Stimulated activated CD4-positive, alpha-beta T cell treated with anti-CD3 and anti-CD28 coated beads, Interleukin-12 subunit alpha, Interleukin-12 subunit beta, amount 100 ng/mL, for 24 hours (primary cell): ENCODE results near the gene SEMA4D.

Experiments
- DNase-seq, 2 experiments: peaks; one replicate each; pipeline ENCODE4 v3.0.0-alpha.2; 2020; ENCODE audit warnings: low read depth in 2 of 2

Gene SEMA4D

GRCh38 chr9:89446261-89446960 is 51.5 kb downstream of the SEMA4D start:
- DNase-seq, result no peak

GRCh38 chr9:89445801-89446251 is 52.1 kb downstream of the SEMA4D start:
- no peak for DNase-seq

- no peak for DNase-seq
Observed at GRCh38 chr9:89444925-89445765, 52.8 kb downstream of the SEMA4D start.

- no peak for DNase-seq
Observed at GRCh38 chr9:89444274-89444673, 53.6 kb downstream of the SEMA4D start.

GRCh38 chr9:89442981-89443814 is 54.7 kb downstream of the SEMA4D start:
- DNase-seq, result no peak

- DNase-seq, result no peak
Observed at GRCh38 chr9:89442501-89442978, 55.4 kb downstream of the SEMA4D start.

GRCh38 chr9:89441986-89442385 is 55.9 kb downstream of the SEMA4D start:
- DNase-seq, result no peak

GRCh38 chr9:89441655-89441970 is 56.3 kb downstream of the SEMA4D start:
- DNase-seq, result no peak

- DNase-seq, result no peak
Observed at GRCh38 chr9:89440951-89441654, 56.8 kb downstream of the SEMA4D start.

- no peak for DNase-seq
Observed at GRCh38 chr9:89440548-89440947, 57.4 kb downstream of the SEMA4D start.

GRCh38 chr9:89440046-89440445 is 57.9 kb downstream of the SEMA4D start:
- DNase-seq, result no peak

GRCh38 chr9:89439571-89439970 is 58.3 kb downstream of the SEMA4D start:
- no peak for DNase-seq

- DNase-seq, result no peak
Observed at GRCh38 chr9:89438194-89438593, 59.7 kb downstream of the SEMA4D start.

- DNase-seq, result no peak
Observed at GRCh38 chr9:89437772-89438171, 60.1 kb downstream of the SEMA4D start.

GRCh38 chr9:89436963-89437625 is 60.8 kb downstream of the SEMA4D start:
- no peak for DNase-seq

- no peak for DNase-seq
Observed at GRCh38 chr9:89436326-89436725, 61.6 kb downstream of the SEMA4D start.

GRCh38 chr9:89435071-89435823 is 62.7 kb downstream of the SEMA4D start:
- DNase-seq, result no peak

GRCh38 chr9:89434636-89435035 is 63.3 kb downstream of the SEMA4D start:
- no peak for DNase-seq

GRCh38 chr9:89433826-89434225 is 64.1 kb downstream of the SEMA4D start:
- DNase-seq, result no peak

- no peak for DNase-seq
Observed at GRCh38 chr9:89432986-89433530, 64.9 kb downstream of the SEMA4D start.
